K562 treated with DMSO at 1 percent for 4 hours (cell line): ENCODE data around the gene KLHDC8B. TPM values are rescaled to one million over a fixed set of nuclear protein-coding genes. Genes with fewer than 3 reads are reported as not detected.

Source experiments
- total RNA-seq: library from RNA; unstranded; fragments of 300-600 nt; gene quantifications from 2 replicates; pipeline ENCODE4 v1.2.3, GENCODE V29; 2022; ENCODE audit not compliant: insufficient read depth

KLHDC8B gene
- 33.6 and 44.1 TPM in 2 replicates for total RNA-seq

GRCh38 chr3:49171119-49171774 is at the start of gene KLHDC8B:
Gene KLHDC8B, plus strand, starts transcription at chr3:49171598. Its CDS starts 1,172 bp downstream, at chr3:49172770.

GRCh38 chr3:49132437-49133225 is 38.8 kb upstream of the KLHDC8B start, which contains the start of gene LAMB2:
Gene LAMB2, minus strand, starts transcription at chr3:49133050. Its CDS starts 183 bp downstream, at chr3:49132867.

GRCh38 chr3:49165771-49166751 is 5.3 kb upstream of the KLHDC8B start, which contains the start of gene CCDC71:
Gene CCDC71, minus strand, starts transcription at chr3:49166331. Its CDS starts 2,123 bp downstream, at chr3:49164208.

Other genes with a start within 250 kb of the KLHDC8B start
- gene P4HTM, start 181.4 kb upstream of the KLHDC8B start, total RNA-seq = 0.29 and 0.61 TPM in 2 replicates
- gene WDR6, start 164.2 kb upstream of the KLHDC8B start, total RNA-seq = 54.0 and 145 TPM in 2 replicates
- 14.4 and 18.0 TPM in 2 replicates for gene DALRD3, start 153.0 kb upstream of the KLHDC8B start, total RNA-seq
- gene NDUFAF3, start 149.5 kb upstream of the KLHDC8B start, total RNA-seq = 28.5 and 36.3 TPM in 2 replicates
- gene IMPDH2, start 142.2 kb upstream of the KLHDC8B start, total RNA-seq = 254 TPM in 2 replicates
- gene QRICH1, start 77.5 kb upstream of the KLHDC8B start, total RNA-seq = 29.8 and 45.8 TPM in 2 replicates
- 479 and 501 TPM in 2 replicates for gene QARS1, start 66.8 kb upstream of the KLHDC8B start, total RNA-seq
- gene USP19, start 50.8 kb upstream of the KLHDC8B start, total RNA-seq = 36.5 and 46.3 TPM in 2 replicates
- gene LAMB2, start 38.5 kb upstream of the KLHDC8B start, total RNA-seq = 29.5 and 47.0 TPM in 2 replicates
- gene CCDC71, start 5.3 kb upstream of the KLHDC8B start, total RNA-seq = 3.4 and 3.5 TPM in 2 replicates
- 4.1 and 7.5 TPM in 2 replicates for gene C3orf62, start 105.6 kb downstream of the KLHDC8B start, total RNA-seq
- gene USP4, start 168.5 kb downstream of the KLHDC8B start, total RNA-seq = 8.1 and 8.4 TPM in 2 replicates
- not detected in 2 replicates for gene GPX1, start 186.8 kb downstream of the KLHDC8B start, total RNA-seq
- 233 and 256 TPM in 2 replicates for gene RHOA, start 240.4 kb downstream of the KLHDC8B start, total RNA-seq
- 9.9 and 11.6 TPM in 2 replicates for gene TCTA, start 240.8 kb downstream of the KLHDC8B start, total RNA-seq